GM12892 (cell line): ENCODE results near the gene CTNNAL1.

Experiments used
- DNase-seq: peaks from one replicate; pipeline ENCODE4 v3.0.0; 2011; ENCODE audit not compliant: insufficient read length
- FAIRE-seq: peaks from 2 replicates; lab custom pipeline; 2011; peaks lifted over from hg19 to GRCh38; lab: Jason Lieb, UNC
- POLR2A ChIP-seq: IDR thresholded peaks from 2 replicates; pipeline ENCODE4 v1.6.1; 2011; ENCODE audit warnings: low read depth, low read length, control low read depth
- POLR2AphosphoS5 ChIP-seq: IDR thresholded peaks from 2 replicates; pipeline ENCODE4 v1.6.1; 2011; ENCODE audit warnings: low read depth, low read length, control low read depth
- TAF1 ChIP-seq: IDR thresholded peaks from 2 replicates; pipeline ENCODE4 v1.6.1; 2011; ENCODE audit warnings: low read depth, mild to moderate bottlenecking, control low read depth, low read length, borderline replicate concordance

CTNNAL1 gene

DNA sequence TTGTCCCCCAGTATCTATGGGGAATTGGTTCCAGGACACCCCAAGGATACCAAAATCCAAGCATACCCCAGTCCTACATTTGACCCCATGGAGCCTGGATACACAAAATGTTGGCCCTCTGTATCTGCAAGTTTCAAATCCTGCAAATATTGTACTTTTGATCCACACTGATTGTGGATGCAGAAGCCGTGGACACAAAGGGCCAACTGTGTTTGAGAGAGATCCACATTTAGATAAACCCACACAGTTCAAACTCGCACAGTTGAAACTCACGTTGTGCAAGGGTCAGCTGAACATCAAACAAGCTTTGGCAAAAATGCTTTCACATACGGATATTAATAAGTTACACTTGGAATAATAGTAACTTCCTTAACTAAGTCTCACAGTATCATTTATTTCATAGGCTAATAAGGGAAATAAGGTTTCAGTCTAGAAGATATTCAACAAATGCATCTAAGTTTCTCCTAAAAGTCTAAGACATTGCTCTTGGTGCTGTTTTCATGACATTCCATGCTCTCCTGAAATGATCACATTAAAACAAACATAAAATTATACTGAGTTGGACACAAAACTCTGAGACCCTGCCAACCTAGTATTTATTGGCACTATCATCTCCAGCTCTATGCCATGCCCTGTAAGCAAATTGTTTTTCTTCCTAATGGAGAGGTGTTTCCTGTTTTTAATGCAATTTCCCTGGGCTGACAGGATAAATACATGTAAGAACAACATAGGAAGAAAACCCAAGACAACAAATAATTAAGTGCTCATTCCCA is 118.9 kb downstream of the CTNNAL1 start:
- no peak for FAIRE-seq
- TF ChIP-seq POLR2AphosphoS5 (no peak), TAF1 (no peak), POLR2A (no peak)
- DNase-seq = no peak
